ENCODE results near the gene NDRG4.

NDRG4 gene, protein sequence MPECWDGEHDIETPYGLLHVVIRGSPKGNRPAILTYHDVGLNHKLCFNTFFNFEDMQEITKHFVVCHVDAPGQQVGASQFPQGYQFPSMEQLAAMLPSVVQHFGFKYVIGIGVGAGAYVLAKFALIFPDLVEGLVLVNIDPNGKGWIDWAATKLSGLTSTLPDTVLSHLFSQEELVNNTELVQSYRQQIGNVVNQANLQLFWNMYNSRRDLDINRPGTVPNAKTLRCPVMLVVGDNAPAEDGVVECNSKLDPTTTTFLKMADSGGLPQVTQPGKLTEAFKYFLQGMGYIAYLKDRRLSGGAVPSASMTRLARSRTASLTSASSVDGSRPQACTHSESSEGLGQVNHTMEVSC
- 0.80 to 5.0 (median 1.5) reads per million in 4 donors for total RNA-seq

DNA sequence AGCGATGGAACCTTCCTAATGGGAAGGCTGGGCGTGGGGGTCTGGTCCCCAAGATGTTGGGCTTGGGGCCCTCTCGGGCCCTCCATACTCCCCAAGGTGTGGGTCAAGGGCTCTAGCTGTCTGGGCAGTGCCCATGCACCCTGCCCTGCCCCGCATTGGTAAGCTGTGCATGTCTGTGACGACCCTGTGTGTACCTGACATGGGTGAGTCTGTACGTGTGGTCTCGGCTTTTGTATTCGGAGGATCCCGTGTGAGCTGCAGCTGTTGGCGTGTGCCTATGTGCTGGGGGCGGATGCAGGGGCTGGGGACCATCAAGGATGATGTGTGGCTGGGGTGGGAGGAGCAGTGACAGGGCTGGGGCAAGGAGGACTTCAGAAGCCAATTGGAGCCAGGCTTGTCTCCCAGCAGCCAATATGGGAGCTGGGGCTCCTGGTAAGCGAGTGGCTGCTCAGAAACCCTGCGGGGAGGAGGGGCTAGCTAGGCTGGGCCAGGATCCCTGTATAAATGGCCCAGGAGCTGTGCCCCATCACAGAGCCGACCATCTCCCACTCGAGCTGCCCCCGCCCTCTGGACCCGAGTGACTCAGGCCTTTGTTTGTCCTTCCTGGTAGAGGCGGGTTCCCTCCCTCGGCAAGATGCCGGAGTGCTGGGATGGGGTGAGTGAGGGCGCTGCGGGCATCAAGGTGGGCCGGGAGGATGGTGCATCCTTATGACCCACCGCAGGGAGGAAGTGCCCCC, at the start of gene NDRG4:
TSS of gene NDRG4 (plus strand) at position 529 of the 737 bp plus-strand sequence. CDS start at position 635, 106 bp downstream.
- peak in 1 of 5 donors; percentile 32 for DNase-seq

DNA sequence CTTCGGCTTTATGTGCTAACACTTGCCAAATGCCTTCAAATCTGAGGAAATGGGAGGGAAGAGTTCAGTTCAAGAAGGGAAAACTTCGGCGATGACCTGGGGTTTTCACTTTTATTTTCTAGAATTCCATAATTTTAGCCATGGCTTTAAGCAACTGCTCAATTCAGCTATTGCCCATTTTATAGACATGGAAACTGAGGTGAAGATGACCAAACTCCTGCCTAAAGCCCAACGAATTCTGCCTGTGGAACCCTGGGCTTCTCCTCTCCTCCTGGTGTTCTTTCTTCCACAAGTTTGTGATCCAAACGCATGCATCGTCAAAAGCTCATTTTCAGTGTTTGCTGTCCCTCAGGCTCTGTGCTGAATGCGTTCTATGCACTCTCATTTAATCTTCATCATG, 49.4 kb upstream of the NDRG4 start:
- no peak for DNase-seq

- DNase-seq: no peak
Measured at GRCh38 chr16:58451265-58451689, 48.7 kb upstream of the NDRG4 start.

DNA sequence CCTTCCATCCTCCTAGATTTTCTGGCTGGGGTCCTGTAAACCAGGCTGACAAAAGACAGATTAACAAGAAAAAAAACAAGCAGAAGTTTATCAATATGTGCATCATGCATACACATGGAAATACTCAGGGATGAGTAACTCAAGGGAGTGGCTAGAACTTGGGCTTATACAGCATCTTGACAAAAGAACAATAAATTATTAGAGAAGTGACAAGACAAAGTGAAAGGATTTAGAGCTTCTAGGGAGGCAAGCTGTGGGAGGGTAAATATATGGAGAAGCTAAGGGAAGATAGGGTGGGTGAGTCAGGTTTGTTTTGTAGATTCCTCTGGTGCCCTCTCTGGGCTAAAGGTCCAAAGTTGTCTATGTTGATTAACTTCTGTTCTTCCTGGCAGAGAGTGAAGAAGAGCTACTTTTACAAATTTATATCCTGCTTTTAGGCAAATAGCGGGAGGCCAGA, 48.0 kb upstream of the NDRG4 start:
- DNase-seq: no peak

DNA sequence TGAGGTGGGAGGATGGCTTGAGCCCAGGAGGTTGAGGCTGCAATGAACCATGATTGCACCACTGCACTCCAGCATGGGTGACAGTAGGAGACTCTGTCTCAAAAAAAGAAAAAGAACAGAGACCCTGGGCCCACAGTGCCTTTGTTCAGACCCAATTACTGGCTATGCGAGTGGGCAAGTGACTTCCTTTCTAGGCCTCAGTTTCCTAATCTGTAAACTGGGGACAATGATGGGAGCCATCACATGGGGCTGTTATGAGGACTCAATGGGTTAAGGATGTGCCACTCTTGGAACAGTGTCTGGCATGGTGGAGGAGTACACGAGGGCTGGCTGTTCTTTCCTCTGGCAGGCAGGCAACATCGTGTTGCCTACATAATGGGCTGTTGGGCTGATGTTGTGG, 47.3 kb upstream of the NDRG4 start:
- no peak for DNase-seq

GRCh38 chr16:58454178-58454577, 45.8 kb upstream of the NDRG4 start:
- DNase-seq: no peak

- no peak for DNase-seq
Measured at GRCh38 chr16:58454856-58455255, 45.1 kb upstream of the NDRG4 start.

GRCh38 chr16:58455750-58456149, 44.2 kb upstream of the NDRG4 start:
- DNase-seq: no peak

- no peak for DNase-seq
Measured at GRCh38 chr16:58456193-58456592, 43.8 kb upstream of the NDRG4 start.

DNA sequence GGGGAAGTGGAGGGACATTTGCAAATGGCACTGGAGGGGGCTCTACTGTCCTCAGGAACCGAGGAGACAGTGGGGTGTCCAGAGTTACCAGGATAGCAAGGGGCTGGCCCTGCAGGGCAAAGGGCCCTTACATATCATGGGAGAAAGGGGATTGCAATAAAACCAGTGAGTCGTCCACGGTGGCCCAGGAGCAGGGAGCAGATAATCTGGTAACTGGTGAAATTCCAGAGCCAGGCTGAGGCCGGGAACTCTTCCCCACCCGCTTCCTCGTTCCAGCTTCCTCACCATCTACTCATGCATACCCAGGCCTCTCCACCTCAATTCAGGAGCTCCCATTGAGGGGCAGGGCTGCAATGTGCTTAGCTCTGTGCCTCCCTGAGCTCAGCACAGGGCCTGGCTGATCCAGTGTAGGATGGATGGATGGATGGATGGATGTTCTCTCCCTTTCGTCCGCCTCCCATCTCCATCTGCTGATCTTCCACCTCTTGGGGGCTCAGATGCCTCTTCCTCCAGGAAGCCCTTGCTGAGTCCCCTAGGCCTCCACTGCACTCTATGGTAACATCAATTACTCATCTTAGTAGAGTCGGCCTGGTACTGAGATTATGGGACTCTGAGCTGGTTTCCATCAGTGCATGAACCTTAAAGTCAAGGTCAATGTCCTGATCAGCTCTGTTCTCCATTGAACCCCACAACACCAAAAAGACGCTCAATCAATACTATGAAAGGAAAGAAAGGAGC, 41.2 kb upstream of the NDRG4 start:
- DNase-seq: no peak

DNA sequence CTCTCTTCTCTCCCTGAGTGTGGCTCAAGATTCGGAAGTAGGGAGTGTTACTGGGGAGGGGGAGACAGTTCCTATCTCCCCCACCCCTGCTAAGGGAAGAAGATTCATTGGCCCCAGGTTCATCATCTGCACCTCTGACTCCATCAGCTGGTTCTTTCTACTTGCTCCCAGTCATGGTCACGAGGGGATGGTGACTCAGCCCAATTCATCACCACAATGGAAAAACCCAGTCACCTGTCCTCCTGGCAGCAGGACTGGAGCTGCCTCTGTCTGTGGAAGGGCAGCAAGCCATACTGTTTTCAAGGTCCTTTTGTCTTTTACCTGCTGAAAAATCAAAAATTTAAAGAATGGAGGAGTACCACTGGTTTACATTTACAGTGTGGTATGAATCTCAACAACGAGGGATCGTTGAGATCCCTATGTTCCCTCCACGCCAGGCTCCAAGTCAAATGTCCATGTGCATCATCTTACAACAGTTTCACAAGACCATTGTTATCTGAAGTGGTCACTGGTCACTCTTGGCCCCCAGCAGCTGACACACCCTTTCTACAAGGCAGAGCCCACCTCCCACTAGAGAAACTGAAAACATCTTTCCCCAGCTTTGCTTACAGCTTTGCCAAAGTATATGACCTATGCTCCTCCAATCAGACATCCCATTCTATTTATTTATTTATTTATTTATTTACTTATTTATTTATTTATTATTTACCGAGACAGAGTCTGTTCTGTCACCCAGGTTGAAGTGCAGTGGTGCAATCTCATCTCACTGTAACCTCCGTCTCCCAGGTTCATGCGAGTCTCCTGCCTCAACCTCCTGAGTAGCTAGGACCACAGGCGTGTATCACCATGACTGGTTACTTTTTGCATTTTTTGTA, 40.4 kb upstream of the NDRG4 start:
- DNase-seq: peak in 1 of 5 donors; percentile 15

- DNase-seq: no peak
Measured at GRCh38 chr16:58460219-58460610, 39.7 kb upstream of the NDRG4 start.

- DNase-seq: no peak
Measured at GRCh38 chr16:58461056-58461455, 38.9 kb upstream of the NDRG4 start.

DNA sequence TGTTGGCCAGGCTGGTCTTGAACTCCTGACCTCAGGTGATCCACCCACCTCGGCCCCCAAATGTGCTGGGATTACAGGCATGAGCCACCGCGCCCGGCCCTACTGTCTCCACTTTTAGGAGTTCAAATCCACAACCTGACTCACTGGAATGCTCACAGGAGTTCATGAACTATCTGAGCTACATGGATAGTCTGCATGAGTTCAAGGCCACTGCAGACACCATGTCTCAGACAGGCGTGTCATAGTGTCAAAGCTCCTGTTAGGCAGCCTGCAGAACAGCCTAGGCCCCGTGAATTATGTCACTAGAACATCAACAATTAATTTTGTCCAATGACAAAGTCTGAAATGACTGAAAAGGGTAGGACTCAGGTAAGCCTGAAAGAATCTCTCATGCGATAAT, 38.3 kb upstream of the NDRG4 start:
- DNase-seq: no peak

GRCh38 chr16:58462089-58462488, 37.9 kb upstream of the NDRG4 start:
- DNase-seq: no peak

DNA sequence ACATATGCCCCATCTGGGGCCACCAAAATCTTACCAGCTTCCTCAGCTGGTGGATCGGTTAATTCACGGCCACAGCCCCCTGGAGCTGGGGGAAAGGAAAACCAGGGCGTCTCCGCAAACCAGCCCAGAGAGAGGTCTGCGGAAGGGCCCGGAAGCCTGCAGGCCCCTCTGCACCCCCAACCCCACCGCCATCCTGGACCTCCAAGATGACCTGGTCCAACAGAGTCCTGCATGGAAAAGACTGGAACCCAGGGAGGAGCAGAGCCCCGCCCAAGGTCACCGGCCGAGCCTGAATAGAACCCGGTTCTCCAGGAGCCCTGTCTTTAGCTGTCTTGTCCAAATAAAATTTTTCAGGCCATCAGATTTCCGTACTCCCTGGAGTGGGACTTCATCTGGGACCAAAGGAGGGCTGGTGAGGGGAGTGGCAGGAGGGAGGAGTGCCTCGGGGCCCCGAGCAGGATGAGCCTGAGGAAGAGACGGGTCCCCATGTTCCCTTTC, 37.4 kb upstream of the NDRG4 start:
- no peak for DNase-seq

DNA sequence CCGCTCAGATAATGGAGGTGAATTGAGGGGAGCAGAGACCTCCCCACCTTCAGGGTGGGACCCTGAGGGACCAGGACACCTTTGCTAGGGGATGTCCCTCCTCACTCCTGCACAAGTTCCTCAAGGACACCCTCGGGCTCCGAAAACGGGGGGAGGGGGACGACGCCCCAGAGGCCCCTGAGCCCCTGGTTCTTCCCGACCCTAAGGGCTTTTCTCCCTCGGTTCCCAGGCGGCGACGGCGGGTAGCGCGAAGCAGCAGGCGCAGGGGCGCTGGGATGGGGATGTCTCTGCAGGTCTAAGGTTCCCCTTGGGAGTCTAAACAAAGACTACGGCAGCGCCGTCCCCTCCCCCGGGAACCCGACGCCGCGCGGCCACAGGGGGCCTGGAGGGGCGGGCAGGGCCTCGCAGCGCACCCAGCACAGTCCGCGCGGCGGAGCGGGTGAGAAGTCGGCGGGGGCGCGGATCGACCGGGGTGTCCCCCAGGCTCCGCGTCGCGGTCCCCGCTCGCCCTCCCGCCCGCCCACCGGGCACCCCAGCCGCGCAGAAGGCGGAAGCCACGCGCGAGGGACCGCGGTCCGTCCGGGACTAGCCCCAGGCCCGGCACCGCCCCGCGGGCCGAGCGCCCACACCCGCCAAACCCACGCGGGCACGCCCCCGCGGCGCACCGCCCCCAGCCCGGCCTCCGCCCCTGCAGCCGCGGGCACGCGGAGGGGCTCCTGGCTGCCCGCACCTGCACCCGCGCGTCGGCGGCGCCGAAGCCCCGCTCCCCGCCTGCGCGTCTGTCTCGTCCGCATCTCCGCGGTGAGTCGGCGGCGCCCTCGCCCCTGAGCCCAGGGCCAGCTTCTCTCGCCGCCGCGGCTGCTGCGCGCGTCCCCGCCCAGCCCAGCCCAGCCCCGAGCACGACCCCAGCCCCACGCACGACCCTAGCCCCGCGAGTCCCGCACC, 36.7 kb upstream of the NDRG4 start:
- DNase-seq: no peak

- no peak for DNase-seq
Measured at GRCh38 chr16:58464047-58464915, 35.7 kb upstream of the NDRG4 start.

DNA sequence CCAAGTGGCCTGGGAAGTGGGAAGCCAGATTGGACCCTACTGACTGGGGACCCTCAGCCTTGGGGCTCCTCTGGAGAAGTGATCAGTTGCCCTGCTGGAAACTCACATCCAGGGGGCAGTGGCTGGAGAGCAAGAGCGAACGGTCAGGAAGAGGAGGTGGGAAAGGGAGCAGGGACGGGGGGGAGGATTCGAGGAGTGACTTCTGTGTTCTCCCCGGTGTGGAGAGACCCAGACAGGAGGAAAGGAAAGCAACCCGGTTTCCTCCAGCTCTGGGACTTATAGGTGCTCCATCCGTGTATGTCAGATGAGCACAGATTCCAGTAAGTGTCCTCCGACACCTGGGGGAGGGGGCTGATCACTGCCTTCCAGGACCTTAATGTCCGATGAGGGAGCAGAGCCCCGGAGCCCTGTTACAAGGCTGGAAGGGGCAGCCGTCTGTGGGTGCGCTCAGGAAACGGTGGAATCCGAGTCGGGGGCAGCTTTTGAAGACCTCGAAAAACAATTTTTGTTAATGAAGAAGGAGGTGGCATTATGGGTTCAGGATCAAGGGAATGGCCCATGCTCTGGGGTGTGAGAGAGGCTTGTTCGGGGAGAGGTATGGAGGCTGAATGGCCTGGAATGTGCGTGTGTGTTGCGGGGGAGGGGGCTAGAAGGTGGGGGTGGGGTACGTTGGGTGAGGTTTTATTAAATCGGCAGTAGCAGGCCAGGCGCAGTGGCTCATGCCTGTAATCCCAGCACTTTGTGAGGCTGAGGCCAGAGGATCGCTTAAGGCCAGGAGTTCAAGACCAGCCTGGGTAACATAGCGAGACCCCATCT, 34.8 kb upstream of the NDRG4 start:
- DNase-seq: no peak
